ENCODE measurements around the gene RTBDN.
A peak's percentile ranks its signal among the peaks of the same experiment; 100 is the strongest.

- TF ChIP-seq CTCF (IDR thresholded peaks at IDR 0.05; ENCODE audit: borderline replicate concordance, extremely low read depth, low read length, poor library complexity, severe bottlenecking) (peak; percentile 73), EZH2 (IDR thresholded peaks at IDR 0.05; ENCODE audit: borderline replicate concordance, low read depth, low read length, severe bottlenecking) (no peak)
Observed at GRCh38 chr19:12838182-12838885, 4.0 kb upstream of the RTBDN start, which contains the start of gene MAST1.

All from DND-41 (cell line).